H9 (cell line): Measurements from ENCODE around the gene SRSF4. TPM values are rescaled to one million over a fixed set of nuclear protein-coding genes. Genes with fewer than 3 reads are reported as not detected.

Experiments
- DNase-seq: peaks from one replicate; pipeline ENCODE4 v3.0.0-alpha.2; 2017
- H2AFZ ChIP-seq: one replicate; pipeline ENCODE4 v1.6.1; 2013; ENCODE audit warnings: mild to moderate bottlenecking, low read length, control low read depth, moderate library complexity
- H2AK5ac ChIP-seq: 2 replicates; pipeline ENCODE4 v1.6.1; 2013; ENCODE audit warnings: low read length, control low read depth, mixed read lengths; ENCODE audit not compliant: insufficient read length
- H2BK120ac ChIP-seq: one replicate; pipeline ENCODE4 v1.6.1; 2013; ENCODE audit warnings: low read depth, mild to moderate bottlenecking, low read length, control low read depth, inconsistent platforms; ENCODE audit not compliant: poor library complexity, severe bottlenecking
- H2BK12ac ChIP-seq: 2 replicates; pipeline ENCODE4 v1.6.1; 2013; ENCODE audit warnings: low read length, control low read depth, mixed read lengths, low read depth; ENCODE audit not compliant: insufficient read length
- H2BK15ac ChIP-seq: 2 replicates; pipeline ENCODE4 v1.6.1; 2013; ENCODE audit warnings: low read depth, low read length, control low read depth
- H2BK20ac ChIP-seq: one replicate; pipeline ENCODE4 v1.6.1; 2013; ENCODE audit warnings: low read depth, mild to moderate bottlenecking, low read length, control low read depth, inconsistent platforms; ENCODE audit not compliant: poor library complexity, severe bottlenecking
- H2BK5ac ChIP-seq: 2 replicates; pipeline ENCODE4 v1.6.1; 2013; ENCODE audit warnings: low read length, control low read depth, mixed read lengths; ENCODE audit not compliant: insufficient read length
- H3K14ac ChIP-seq: 2 replicates; pipeline ENCODE4 v1.6.1; 2013; ENCODE audit warnings: low read length, control low read depth; ENCODE audit not compliant: insufficient read depth
- H3K18ac ChIP-seq: 2 replicates; pipeline ENCODE4 v1.6.1; 2013; ENCODE audit warnings: low read depth, mild to moderate bottlenecking, mixed read lengths, low read length, control low read depth; ENCODE audit not compliant: insufficient read length
- H3K23ac ChIP-seq: 2 replicates; pipeline ENCODE4 v1.6.1; 2013; ENCODE audit warnings: low read length, control low read depth, mixed read lengths, low read depth; ENCODE audit not compliant: insufficient read length
- H3K23me2 ChIP-seq: 2 replicates; pipeline ENCODE4 v1.6.1; 2013; ENCODE audit warnings: low read depth, mild to moderate bottlenecking, mixed read lengths, low read length, control low read depth; ENCODE audit not compliant: insufficient read length, poor library complexity, severe bottlenecking
- H3K27ac ChIP-seq: 2 replicates; pipeline ENCODE4 v1.5.1; 2013; ENCODE audit warnings: low read length, control low read depth, mixed read lengths, low read depth; ENCODE audit not compliant: insufficient read length
- H3K27me3 ChIP-seq: 2 replicates; pipeline ENCODE4 v1.6.1; 2013; ENCODE audit warnings: low read length, control low read depth, inconsistent platforms; ENCODE audit not compliant: insufficient read depth
- H3K4ac ChIP-seq: 2 replicates; pipeline ENCODE4 v1.6.1; 2013; ENCODE audit warnings: low read depth, mild to moderate bottlenecking, control low read depth, inconsistent platforms, low read length, moderate library complexity
- H3K4me1 ChIP-seq: 2 replicates; pipeline ENCODE4 v1.6.1; 2013; ENCODE audit warnings: low read length, control low read depth, inconsistent platforms; ENCODE audit not compliant: insufficient read depth
- H3K4me2 ChIP-seq: 2 replicates; pipeline ENCODE4 v1.6.1; 2013; ENCODE audit warnings: low read length, control low read depth, mixed read lengths; ENCODE audit not compliant: insufficient read length, insufficient read depth
- H3K56ac ChIP-seq: 2 replicates; pipeline ENCODE4 v1.6.1; 2013; ENCODE audit warnings: low read depth, mild to moderate bottlenecking, mixed read lengths, low read length, control low read depth; ENCODE audit not compliant: insufficient read length
- H3K79me1 ChIP-seq: 2 replicates; pipeline ENCODE4 v1.6.1; 2013; ENCODE audit warnings: low read depth, mild to moderate bottlenecking, moderate library complexity, low read length, control low read depth, inconsistent platforms; ENCODE audit not compliant: insufficient read depth, poor library complexity, severe bottlenecking
- H3K79me2 ChIP-seq: 2 replicates; pipeline ENCODE4 v1.6.1; 2013; ENCODE audit warnings: low read length, control low read depth, inconsistent platforms; ENCODE audit not compliant: insufficient read depth
- H3K9ac ChIP-seq: 2 replicates; pipeline ENCODE4 v1.6.1; 2013; ENCODE audit warnings: low read length, control low read depth, mixed read lengths; ENCODE audit not compliant: insufficient read length; ENCODE audit errors: extremely low read depth
- H3K9me3 ChIP-seq: one replicate; pipeline ENCODE4 v1.6.1; 2013; ENCODE audit warnings: low read depth, low read length, inconsistent platforms; ENCODE audit not compliant: control insufficient read depth
- H3T11ph ChIP-seq: one replicate; pipeline ENCODE4 v1.6.1; 2013; ENCODE audit warnings: mild to moderate bottlenecking, low read length, control low read depth, inconsistent platforms
- H4K20me1 ChIP-seq: one replicate; pipeline ENCODE4 v1.6.1; 2013; ENCODE audit not compliant: control insufficient read depth, insufficient read length, insufficient read depth
- H4K5ac ChIP-seq: 2 replicates; pipeline ENCODE4 v1.6.1; 2013; ENCODE audit warnings: low read depth, mild to moderate bottlenecking, mixed read lengths, low read length, control low read depth; ENCODE audit not compliant: insufficient read length
- H4K8ac ChIP-seq: replicated peaks from 2 replicates; pipeline ENCODE4 v1.6.1; 2013; ENCODE audit warnings: low read length, control low read depth, mixed read lengths, low read depth; ENCODE audit not compliant: insufficient read length
- H4K91ac ChIP-seq: 2 replicates; pipeline ENCODE4 v1.6.1; 2013; ENCODE audit warnings: low read depth, mild to moderate bottlenecking, moderate library complexity, mixed read lengths, low read length, control low read depth; ENCODE audit not compliant: insufficient read length
- H3K27ac Mint-ChIP-seq, 3 experiments: 2 replicates in 2 of 3; 3 replicates in 1 of 3; pipeline ENCODE4 v1.8.0; 2020 to 2021; ENCODE audit warnings: mixed read lengths in 3 of 3, mild to moderate bottlenecking in 1 of 3, moderate library complexity in 1 of 3
- H3K27me3 Mint-ChIP-seq: 2 replicates; pipeline ENCODE4 v1.8.0; 2021; ENCODE audit warnings: low read depth, mild to moderate bottlenecking, moderate library complexity, mixed read lengths
- H3K36me3 Mint-ChIP-seq, 3 experiments: 2 replicates in 2 of 3; 3 replicates in 1 of 3; pipeline ENCODE4 v1.8.0; 2020 to 2021; ENCODE audit warnings: low read depth in 3 of 3, mixed read lengths in 3 of 3; ENCODE audit not compliant: insufficient read depth in 1 of 3
- H3K4me1 Mint-ChIP-seq, 2 experiments: 2 replicates each; pipeline ENCODE4 v1.8.0; 2020; ENCODE audit warnings: mixed read lengths in 2 of 2
- H3K4me3 Mint-ChIP-seq, 2 experiments: 2 replicates in 1 of 2; 3 replicates in 1 of 2; pipeline ENCODE4 v1.8.0; 2020 to 2021; ENCODE audit warnings: mild to moderate bottlenecking in 2 of 2, mixed read lengths in 2 of 2, moderate library complexity in 1 of 2
- H3K9me3 Mint-ChIP-seq, 2 experiments: 2 replicates in 1 of 2; 3 replicates in 1 of 2; pipeline ENCODE4 v1.8.0; 2020; ENCODE audit warnings: mild to moderate bottlenecking in 2 of 2, mixed read lengths in 2 of 2, moderate library complexity in 1 of 2
- WGBS: extraction: QIAGEN DNeasy Blood & Tissue Kit; methylation state at CpG from one replicate; pipeline ENCODE4 v1.1.7; 2013; ENCODE audit warnings: missing lambda C conversion rate, low lambda C conversion rate, mixed read lengths; ENCODE audit not compliant: insufficient read length; ENCODE audit errors: extremely low coverage; 5-methylcytosine and 5-hydroxymethylcytosine counted together
- total RNA-seq: library from RNA; stranded (reverse); gene quantifications from 2 replicates; pipeline ENCODE4 v1.2.1, GENCODE V29; 2021
- TF ChIP-seq, protein P1 (sequence below): fragments of 200-600 bp; sonication (generic); conservative IDR thresholded peaks from 3 replicates; pipeline ENCODE4 v1.8.0; 2021; ENCODE audit warnings: antibody characterized with exemption, mild to moderate bottlenecking

The SRSF4 gene
- total RNA-seq, 1 experiment from 2014 or later = 90.6 TPM

DNA sequence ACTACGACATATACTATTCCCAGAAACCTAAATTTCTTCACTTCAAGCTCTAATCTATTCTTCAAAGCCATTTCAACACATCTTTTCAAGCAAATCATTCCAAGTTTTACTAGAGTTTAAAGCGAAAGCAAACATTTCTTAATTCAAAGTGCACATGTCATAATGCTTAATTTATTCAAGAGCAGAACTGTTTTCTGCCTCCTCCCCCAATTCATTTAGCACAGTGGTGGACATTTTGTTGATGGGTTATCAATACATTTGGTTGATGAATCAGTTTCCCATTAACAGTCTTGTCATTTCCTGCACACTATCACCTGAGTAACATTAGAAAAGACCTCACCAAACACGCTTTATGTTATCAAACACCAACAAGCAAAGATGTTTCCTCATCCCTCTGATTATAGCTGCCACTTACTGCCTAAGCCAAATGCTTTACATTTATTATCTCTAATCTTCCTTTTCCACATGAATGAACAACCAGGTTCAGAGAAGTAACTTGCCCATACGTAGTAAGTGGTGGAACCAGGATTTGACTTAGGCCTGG is 2.0 kb downstream of the SRSF4 start:
- H2BK15ac ChIP-seq = no peak overlapping the region
- H2BK5ac ChIP-seq = no peak overlapping the region
- no peak overlapping the region for H4K8ac ChIP-seq
- peaks cover 46% of the 10 kb centered on the region for H3K79me2 ChIP-seq
- H2BK120ac ChIP-seq = no peak overlapping the region
- H4K5ac ChIP-seq = no peak overlapping the region
- no peak overlapping the region for H3K27ac ChIP-seq
- TF ChIP-seq, protein P1, sequence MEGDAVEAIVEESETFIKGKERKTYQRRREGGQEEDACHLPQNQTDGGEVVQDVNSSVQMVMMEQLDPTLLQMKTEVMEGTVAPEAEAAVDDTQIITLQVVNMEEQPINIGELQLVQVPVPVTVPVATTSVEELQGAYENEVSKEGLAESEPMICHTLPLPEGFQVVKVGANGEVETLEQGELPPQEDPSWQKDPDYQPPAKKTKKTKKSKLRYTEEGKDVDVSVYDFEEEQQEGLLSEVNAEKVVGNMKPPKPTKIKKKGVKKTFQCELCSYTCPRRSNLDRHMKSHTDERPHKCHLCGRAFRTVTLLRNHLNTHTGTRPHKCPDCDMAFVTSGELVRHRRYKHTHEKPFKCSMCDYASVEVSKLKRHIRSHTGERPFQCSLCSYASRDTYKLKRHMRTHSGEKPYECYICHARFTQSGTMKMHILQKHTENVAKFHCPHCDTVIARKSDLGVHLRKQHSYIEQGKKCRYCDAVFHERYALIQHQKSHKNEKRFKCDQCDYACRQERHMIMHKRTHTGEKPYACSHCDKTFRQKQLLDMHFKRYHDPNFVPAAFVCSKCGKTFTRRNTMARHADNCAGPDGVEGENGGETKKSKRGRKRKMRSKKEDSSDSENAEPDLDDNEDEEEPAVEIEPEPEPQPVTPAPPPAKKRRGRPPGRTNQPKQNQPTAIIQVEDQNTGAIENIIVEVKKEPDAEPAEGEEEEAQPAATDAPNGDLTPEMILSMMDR = no peak
- no peaks in the 10 kb centered on the region; the same call in 1 of the 2 replicates for H3K4me1 ChIP-seq
- no peak overlapping the region for H2BK20ac ChIP-seq
- peaks cover 6% of the 10 kb centered on the region for H3K23me2 ChIP-seq
- H2AK5ac ChIP-seq = no peak overlapping the region
- peak overlapping the region; percentile 99 for H3K4me2 ChIP-seq
- H4K20me1 ChIP-seq = no peaks in the 10 kb centered on the region
- H2BK12ac ChIP-seq = no peak overlapping the region
- H3K14ac ChIP-seq = no peak overlapping the region
- H3K36me3 Mint-ChIP-seq = peaks cover 24 to 39% (median 30%) of the 10 kb centered on the region in 3 experiments
- H3K4me3 Mint-ChIP-seq = peak overlapping the region; percentile 95 to 96
- H3K23ac ChIP-seq = no peak overlapping the region
- H3K27me3 ChIP-seq = no peaks in the 10 kb centered on the region
- peaks cover 5% of the 10 kb centered on the region for H3K79me1 ChIP-seq
- H3K4ac ChIP-seq = no peak overlapping the region
- WGBS = no CpG with 5 or more reads among the region's 4 CpGs
- no peaks in the 10 kb centered on the region for H3K27me3 Mint-ChIP-seq
- no peak overlapping the region for H3T11ph ChIP-seq
- H3K9me3 Mint-ChIP-seq = no peaks in the 10 kb centered on the region
- peaks cover 32 to 35% of the 10 kb centered on the region in 2 experiments for H3K4me1 Mint-ChIP-seq
- no peak overlapping the region for H3K56ac ChIP-seq
- no peak for DNase-seq
- H2AFZ ChIP-seq = no peak overlapping the region
- no peaks in the 10 kb centered on the region for H3K9me3 ChIP-seq
- H4K91ac ChIP-seq = no peak overlapping the region
- H3K18ac ChIP-seq = no peak overlapping the region
- H3K9ac ChIP-seq = peak overlapping the region; percentile 65
- H3K27ac Mint-ChIP-seq = no peak overlapping the region; a peak in 1 of 7 replicates
